Osteocyte (in vitro differentiated cells): ENCODE results near the gene PPP1R12A. TPM values are rescaled to one million over a fixed set of nuclear protein-coding genes. Genes with fewer than 3 reads are reported as not detected.
A peak's percentile ranks its signal among the peaks of the same experiment; 100 is the strongest.

Experiments
- DNase-seq: peaks from one replicate; pipeline ENCODE4 v3.0.0; 2021; ENCODE audit warnings: mixed read lengths; ENCODE audit not compliant: unreplicated experiment; ENCODE audit errors: extremely low spot score
- H3K27ac Mint-ChIP-seq: one replicate; pipeline ENCODE4 v1.8.0; 2021; ENCODE audit warnings: mild to moderate bottlenecking, mixed read lengths; ENCODE audit not compliant: unreplicated experiment
- H3K27me3 Mint-ChIP-seq: one replicate; pipeline ENCODE4 v1.8.0; 2021; ENCODE audit warnings: mixed read lengths; ENCODE audit not compliant: unreplicated experiment
- H3K36me3 Mint-ChIP-seq: one replicate; pipeline ENCODE4 v1.8.0; 2021; ENCODE audit warnings: mixed read lengths; ENCODE audit not compliant: unreplicated experiment
- H3K4me1 Mint-ChIP-seq: one replicate; pipeline ENCODE4 v1.8.0; 2021; ENCODE audit warnings: mixed read lengths; ENCODE audit not compliant: unreplicated experiment
- H3K4me3 Mint-ChIP-seq: one replicate; pipeline ENCODE4 v1.8.0; 2021; ENCODE audit warnings: mild to moderate bottlenecking, moderate library complexity, mixed read lengths; ENCODE audit not compliant: unreplicated experiment
- H3K9me3 Mint-ChIP-seq: one replicate; pipeline ENCODE4 v1.8.0; 2021; ENCODE audit warnings: mixed read lengths; ENCODE audit not compliant: unreplicated experiment
- CTCF ChIP-seq: fragments of 200-600 bp; sonication (generic); IDR thresholded peaks from 2 replicates; pipeline ENCODE4 v1.5.0; 2021; ENCODE audit warnings: antibody characterized with exemption, mild to moderate bottlenecking, moderate library complexity
- long read RNA-seq: library from polyadenylated mRNA; unstranded; transcript quantifications from one replicate; pipeline ENCODE4 v2.0.0, GENCODE V29; 2021
- total RNA-seq: library from RNA; stranded (reverse); gene quantifications from 2 replicates; pipeline ENCODE4 v1.2.1, GENCODE V29; 2021

The PPP1R12A gene
- total RNA-seq, result 116 and 124 TPM in 2 replicates
- long read RNA-seq, partial matches to known transcripts, result 295 of 333 reads
- long read RNA-seq, other reads (novel, unspliced or antisense), result 31 of 333 reads

- peak; percentile 99 for DNase-seq
- no peaks in the 10 kb centered on the region for H3K27me3 Mint-ChIP-seq
- peaks cover 1% of the 10 kb centered on the region for H3K36me3 Mint-ChIP-seq
- peak; percentile 12 for TF ChIP-seq CTCF
- H3K27ac Mint-ChIP-seq, result peak within 1 kb of the TSS; percentile 99
- peaks cover 1% of the 10 kb centered on the region for H3K9me3 Mint-ChIP-seq
- peak within 1 kb of the TSS; percentile 97 for H3K4me3 Mint-ChIP-seq
- peaks cover 27% of the 10 kb centered on the region for H3K4me1 Mint-ChIP-seq
Measured at GRCh38 chr12:79935021-79935623, at the start of gene PPP1R12A. TSS of gene PPP1R12A (minus strand) at chr12:79935097. CDS start at chr12:79934931, 166 bp downstream.

GRCh38 chr12:79983986-79984620 lies 49.2 kb upstream of the PPP1R12A start:
- DNase-seq, result no peak

GRCh38 chr12:79983492-79983891 lies 48.6 kb upstream of the PPP1R12A start:
- DNase-seq, result no peak
- H3K4me1 Mint-ChIP-seq, result peaks cover 12% of the 10 kb centered on the region
- TF ChIP-seq CTCF, result no peak

More at GRCh38 chr12:79983986-79984620, 49.2 kb upstream of the PPP1R12A start:
- Mint-ChIP-seq H3K36me3 (no peaks in the 10 kb centered on the region), H3K9me3 (no peaks in the 10 kb centered on the region), H3K27ac (no peak overlapping the region), H3K4me3 (no peak overlapping the region), H3K27me3 (no peaks in the 10 kb centered on the region), H3K4me1 (peaks cover 12% of the 10 kb centered on the region)
- no peak for TF ChIP-seq CTCF

GRCh38 chr12:79982086-79983062 lies 47.5 kb upstream of the PPP1R12A start:
- no peak for DNase-seq
- Mint-ChIP-seq H3K4me3 (no peak overlapping the region), H3K27ac (no peak overlapping the region), H3K9me3 (no peaks in the 10 kb centered on the region), H3K27me3 (no peaks in the 10 kb centered on the region), H3K4me1 (peaks cover 12% of the 10 kb centered on the region), H3K36me3 (no peaks in the 10 kb centered on the region)
- TF ChIP-seq CTCF, result no peak

More at GRCh38 chr12:79983492-79983891, 48.6 kb upstream of the PPP1R12A start:
- Mint-ChIP-seq H3K36me3 (no peaks in the 10 kb centered on the region), H3K27me3 (no peaks in the 10 kb centered on the region), H3K4me3 (no peak overlapping the region), H3K9me3 (no peaks in the 10 kb centered on the region), H3K27ac (no peak overlapping the region)
